Esophagus muscularis mucosa (tissue), 4 donors: ENCODE measurements around the gene COL8A2. TPM values are rescaled to one million over a fixed set of nuclear protein-coding genes. Genes with fewer than 3 reads are reported as not detected.
A peak's percentile ranks its signal among the peaks of the same experiment; 100 is the strongest.

ENCODE experiments used
- DNase-seq: peaks from one replicate; pipeline ENCODE4 v3.0.0-alpha.2; 2017; ENCODE audit errors: extremely low spot score
- H3K27ac ChIP-seq, 4 donors: fragments of 200-600 bp; sonication (generic); replicated peaks in 1 of 4; 1 replicate in 3 of 4; 2 replicates in 1 of 4; pipeline ENCODE4 v1.5.1; 2016 to 2019; ENCODE audit warnings: mild to moderate bottlenecking in 1 of 4
- H3K27me3 ChIP-seq, 4 donors: fragments of 200-600 bp; sonication (generic); one replicate each; pipeline versions ENCODE4 v1.5.1 to v1.6.0; 2016 to 2019
- H3K36me3 ChIP-seq, 4 donors: fragments of 200-600 bp; sonication (generic); one replicate each; pipeline ENCODE4 v1.5.1; 2016 to 2019
- H3K4me1 ChIP-seq, 4 donors: fragments of 200-600 bp; sonication (generic); one replicate each; pipeline ENCODE4 v1.5.1; 2016 to 2019
- H3K4me3 ChIP-seq, 4 donors: fragments of 200-600 bp; sonication (generic); 1 replicate in 2 of 4; 2 replicates in 2 of 4; pipeline ENCODE4 v1.5.1; 2016 to 2019; ENCODE audit warnings: mild to moderate bottlenecking in 4 of 4, moderate library complexity in 1 of 4
- H3K9me3 ChIP-seq, 4 donors: fragments of 200-600 bp; sonication (generic); 1 replicate in 3 of 4; 2 replicates in 1 of 4; pipeline ENCODE4 v1.5.1; 2016 to 2019
- CTCF ChIP-seq, 3 experiments: fragments of 200-600 bp in 2 of 3; fragments of 450-650 bp in 1 of 3; sonication (generic) in 2 of 3; IDR thresholded peaks; one replicate each; pipeline ENCODE4 v1.5.1; 2017 to 2019; ENCODE audit warnings: antibody characterized with exemption in 3 of 3, mild to moderate bottlenecking in 2 of 3, moderate library complexity in 1 of 3
- EP300 ChIP-seq: sonication (generic); formaldehyde crosslinking; IDR thresholded peaks from one replicate; pipeline ENCODE4 v1.6.1; 2017; ENCODE audit warnings: antibody characterized with exemption
- POLR2A ChIP-seq: fragments of 450-650 bp; IDR thresholded peaks from one replicate; pipeline ENCODE4 v1.6.1; 2017; ENCODE audit warnings: antibody characterized with exemption, moderate library complexity, mild to moderate bottlenecking, low read depth
- POLR2AphosphoS5 ChIP-seq, 2 donors: sonication (generic); formaldehyde crosslinking; IDR thresholded peaks; one replicate each; pipeline ENCODE4 v1.6.1; 2017; ENCODE audit warnings: antibody characterized with exemption in 2 of 2
- WGBS: methylation state at CpG from one replicate; pipeline ENCODE4 v1.1.5; 2018; 5-methylcytosine and 5-hydroxymethylcytosine counted together
- intact Hi-C: fragments of 100-400 bp; cut with DNase I; formaldehyde crosslinking; loops from one replicate; pipeline ENCODE4 v1.15.1; 2023
- total RNA-seq, 4 donors: library from RNA; depleted of rRNA; stranded (reverse); fragments of >200 nt; gene quantifications; one replicate each; pipeline versions ENCODE4 v1.1.0 to v1.2.1, GENCODE V29; 2016

COL8A2 gene
- total RNA-seq = 10 to 100 TPM; 20.7 to 57.4 (median 34.7) TPM

- H3K27ac ChIP-seq = peak within 1 kb of the TSS; percentile 68 to 79 (median 76)
Measured at GRCh38 chr1:36125129-36125991, at the start of gene COL8A2. Gene COL8A2, minus strand, starts transcription at chr1:36125222. Its CDS starts 24,980 bp downstream, at chr1:36100242.

GRCh38 chr1:36174713-36175112 is 49.7 kb upstream of the COL8A2 start:
- H3K36me3 ChIP-seq = peaks cover 80 to 95% (median 94%) of the 10 kb centered on the region in 4 donors
- peaks cover 71 to 92% (median 78%) of the 10 kb centered on the region in 4 donors for H3K4me1 ChIP-seq

More at GRCh38 chr1:36125129-36125991, at the start of gene COL8A2:
- Histone ChIP-seq H3K36me3 (no peaks in the 10 kb centered on the region), H3K27me3 (peaks cover 0 to 3% (median 0%) of the 10 kb centered on the region in 4 donors), H3K4me3 (peak within 1 kb of the TSS; percentile 47 to 71 (median 57)), H3K9me3 (no peaks in the 10 kb centered on the region), H3K4me1 (peaks cover 8 to 37% (median 26%) of the 10 kb centered on the region in 4 donors)
- 44% methylated on average over 10 of the region's 77 CpGs for WGBS
- TF ChIP-seq EP300 (no peak), CTCF (IDR thresholded peaks at IDR 0.05) (no peak), POLR2AphosphoS5 (IDR thresholded peaks at IDR 0.05) (no peak), POLR2A (no peak)
- DNase-seq = no peak
- intact Hi-C loops = no loop called here

GRCh38 chr1:36172983-36173382 is 48.0 kb upstream of the COL8A2 start:
- no peaks in the 10 kb centered on the region for H3K9me3 ChIP-seq
- intact Hi-C loops = no loop called here
- no peak for DNase-seq
- H3K27me3 ChIP-seq = no peaks in the 10 kb centered on the region
- H3K27ac ChIP-seq = peak overlapping the region; percentile 32 to 44 (median 37)
- no peak overlapping the region for H3K4me3 ChIP-seq
- 89% methylated on average over 2 of the region's 2 CpGs for WGBS
- H3K4me1 ChIP-seq = peaks cover 79 to 94% (median 85%) of the 10 kb centered on the region in 4 donors
- H3K36me3 ChIP-seq = peaks cover 63 to 81% (median 77%) of the 10 kb centered on the region in 4 donors
- no peak for TF ChIP-seq CTCF (IDR thresholded peaks at IDR 0.05)
- TF ChIP-seq POLR2A = no peak
- TF ChIP-seq EP300 = no peak
- no peak for TF ChIP-seq POLR2AphosphoS5 (IDR thresholded peaks at IDR 0.05)

More at GRCh38 chr1:36174713-36175112, 49.7 kb upstream of the COL8A2 start:
- Histone ChIP-seq H3K9me3 (no peaks in the 10 kb centered on the region), H3K27me3 (no peaks in the 10 kb centered on the region), H3K27ac (peak overlapping the region; percentile 70 to 89 (median 78)), H3K4me3 (no peak overlapping the region)
- intact Hi-C loops = no loop called here
- no peak for TF ChIP-seq EP300
- no peak for TF ChIP-seq CTCF (IDR thresholded peaks at IDR 0.05)
- no peak for TF ChIP-seq POLR2A
- TF ChIP-seq POLR2AphosphoS5 (IDR thresholded peaks at IDR 0.05) = no peak
- no peak for DNase-seq
- WGBS = 65% methylated on average over 11 of the region's 11 CpGs

- H3K4me3 ChIP-seq = no peak overlapping the region
- 90% methylated on average over 21 of the region's 21 CpGs for WGBS
- H3K9me3 ChIP-seq = no peaks in the 10 kb centered on the region
- TF ChIP-seq EP300 = no peak
- no peak for TF ChIP-seq POLR2A
- TF ChIP-seq POLR2AphosphoS5 (IDR thresholded peaks at IDR 0.05) = no peak
- TF ChIP-seq CTCF (IDR thresholded peaks at IDR 0.05) = no peak
- no peaks in the 10 kb centered on the region for H3K27me3 ChIP-seq
- H3K36me3 ChIP-seq = peaks cover 55 to 81% (median 75%) of the 10 kb centered on the region in 4 donors
- H3K27ac ChIP-seq = peak overlapping the region; percentile 32 to 44 (median 37)
- intact Hi-C loops = no loop called here
- peaks cover 79 to 94% (median 85%) of the 10 kb centered on the region in 4 donors for H3K4me1 ChIP-seq
- DNase-seq = no peak
Measured at GRCh38 chr1:36172017-36172747, 47.2 kb upstream of the COL8A2 start.
